RWPE1 (cell line): ENCODE measurements around the gene ZNF749.
A peak's percentile ranks its signal among the peaks of the same experiment; 100 is the strongest.
"Not testable (repeated sequence)": the region's sequence is repeated elsewhere in the genome, so short reads cannot be mapped to it uniquely, and the experiment has no call there.

ENCODE experiments used
- CTCF ChIA-PET: fragments of 350-600 bp; sonication (Branson Sonifier 250); formaldehyde crosslinking; extraction: SDS; loops from one replicate; lab custom pipeline; 2021; lab: Yijun Ruan, JAX
- POLR2A ChIA-PET: fragments of 400-600 bp; formaldehyde crosslinking; extraction: SDS; loops from one replicate; lab custom pipeline; 2020; ENCODE audit warnings: antibody characterized with exemption; ENCODE audit not compliant: low non-redundant PET; lab: Yijun Ruan, JAX
- DNase-seq: peaks from one replicate; pipeline ENCODE4 v3.0.0; 2012; ENCODE audit warnings: low spot score
- H3K27ac ChIP-seq: fragments of 450-650 bp; 2 replicates; pipeline ENCODE4 v1.5.1; 2017
- TF ChIP-seq, protein P1 (sequence below): fragments of 450-650 bp; conservative IDR thresholded peaks from 2 replicates; pipeline ENCODE4 v1.5.1; 2017; ENCODE audit warnings: low read depth, mild to moderate bottlenecking

ZNF749 gene

DNA sequence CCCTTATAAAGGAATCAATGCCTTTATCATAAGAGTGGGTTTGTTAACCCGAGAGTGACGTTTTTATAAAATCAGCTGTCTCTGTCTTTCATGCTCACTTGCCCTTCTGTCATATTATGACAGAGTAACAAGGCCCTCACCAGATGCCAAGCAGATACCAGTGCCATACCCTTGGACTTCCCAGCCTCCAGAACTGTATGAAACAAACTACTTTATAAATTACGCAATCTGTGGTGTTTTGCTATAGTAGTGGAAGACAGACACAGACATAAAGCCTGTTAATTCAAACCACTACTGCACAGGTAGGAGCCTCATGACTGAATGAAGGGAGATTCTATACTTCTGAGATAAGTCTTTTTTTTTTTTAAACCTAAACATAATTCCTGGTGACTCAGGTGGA lies 17.2 kb downstream of the ZNF749 start:
- ChIA-PET POLR2A (no interaction called here), CTCF (no interaction called here)
- DNase-seq = no peak
- no peak overlapping the region for H3K27ac ChIP-seq
- TF ChIP-seq, protein P1, sequence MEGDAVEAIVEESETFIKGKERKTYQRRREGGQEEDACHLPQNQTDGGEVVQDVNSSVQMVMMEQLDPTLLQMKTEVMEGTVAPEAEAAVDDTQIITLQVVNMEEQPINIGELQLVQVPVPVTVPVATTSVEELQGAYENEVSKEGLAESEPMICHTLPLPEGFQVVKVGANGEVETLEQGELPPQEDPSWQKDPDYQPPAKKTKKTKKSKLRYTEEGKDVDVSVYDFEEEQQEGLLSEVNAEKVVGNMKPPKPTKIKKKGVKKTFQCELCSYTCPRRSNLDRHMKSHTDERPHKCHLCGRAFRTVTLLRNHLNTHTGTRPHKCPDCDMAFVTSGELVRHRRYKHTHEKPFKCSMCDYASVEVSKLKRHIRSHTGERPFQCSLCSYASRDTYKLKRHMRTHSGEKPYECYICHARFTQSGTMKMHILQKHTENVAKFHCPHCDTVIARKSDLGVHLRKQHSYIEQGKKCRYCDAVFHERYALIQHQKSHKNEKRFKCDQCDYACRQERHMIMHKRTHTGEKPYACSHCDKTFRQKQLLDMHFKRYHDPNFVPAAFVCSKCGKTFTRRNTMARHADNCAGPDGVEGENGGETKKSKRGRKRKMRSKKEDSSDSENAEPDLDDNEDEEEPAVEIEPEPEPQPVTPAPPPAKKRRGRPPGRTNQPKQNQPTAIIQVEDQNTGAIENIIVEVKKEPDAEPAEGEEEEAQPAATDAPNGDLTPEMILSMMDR = no peak

DNA sequence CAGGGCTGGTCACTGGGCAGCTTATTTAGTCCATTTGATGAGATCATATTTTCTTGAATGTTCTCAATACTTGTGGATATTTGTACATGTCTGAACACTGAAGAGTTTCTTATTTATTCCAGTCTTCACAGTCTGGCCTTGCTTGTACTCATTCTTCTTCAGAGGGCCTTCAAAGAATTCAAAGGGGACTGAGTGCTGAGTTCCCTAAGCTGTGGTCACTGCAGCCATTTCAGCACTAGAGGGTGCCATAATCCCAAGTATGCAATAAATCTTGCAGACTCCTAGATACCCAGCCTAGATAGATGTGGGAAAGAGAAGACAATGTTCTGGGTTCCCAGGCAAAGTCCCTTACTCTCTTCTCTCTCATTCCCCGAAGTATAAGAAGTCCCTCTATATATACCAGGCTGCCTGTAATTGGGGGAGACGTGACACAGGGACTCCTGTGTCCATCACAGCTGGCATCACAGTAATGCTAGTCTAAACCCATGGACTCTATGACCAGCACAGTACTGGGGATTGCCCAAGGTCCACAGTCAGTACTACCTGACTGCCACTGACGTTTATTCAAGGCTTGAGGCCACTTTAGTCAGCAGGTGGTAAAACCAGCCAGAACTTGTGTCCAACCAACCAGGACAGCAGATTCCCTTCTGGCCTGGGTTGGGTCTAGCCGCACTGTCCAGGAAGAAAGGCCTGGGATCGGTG lies 30.7 kb downstream of the ZNF749 start:
- H3K27ac ChIP-seq = no peak overlapping the region
- ChIA-PET POLR2A (no interaction called here), CTCF (no interaction called here)
- TF ChIP-seq, protein P1 = 0 out of 2 replicates have a peak, but pooled peaks have one; percentile 13
- DNase-seq = no peak

DNA sequence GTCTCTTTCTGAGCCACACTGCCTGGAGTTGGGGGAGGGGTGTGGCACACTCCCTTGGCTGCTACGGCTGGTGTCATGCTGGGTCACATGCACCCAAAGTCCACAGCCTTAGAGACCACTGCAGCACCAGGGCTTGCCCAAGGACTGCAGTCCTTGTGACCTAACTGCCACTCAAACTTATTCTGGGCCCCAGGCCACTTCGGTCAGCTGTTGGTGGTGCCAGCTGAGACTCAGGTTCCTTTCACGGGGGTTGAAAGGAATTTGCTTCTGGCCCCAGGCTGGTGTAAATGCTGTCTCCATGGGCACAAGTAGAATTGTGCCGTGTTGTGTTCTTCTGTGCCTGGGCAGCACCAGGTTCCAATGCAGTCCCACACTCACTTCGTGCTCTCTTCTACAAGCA lies 31.4 kb downstream of the ZNF749 start:
- TF ChIP-seq, protein P1 = no peak
- ChIA-PET CTCF (no interaction called here), POLR2A (no interaction called here)
- DNase-seq = no peak
- H3K27ac ChIP-seq = no peak overlapping the region

DNA sequence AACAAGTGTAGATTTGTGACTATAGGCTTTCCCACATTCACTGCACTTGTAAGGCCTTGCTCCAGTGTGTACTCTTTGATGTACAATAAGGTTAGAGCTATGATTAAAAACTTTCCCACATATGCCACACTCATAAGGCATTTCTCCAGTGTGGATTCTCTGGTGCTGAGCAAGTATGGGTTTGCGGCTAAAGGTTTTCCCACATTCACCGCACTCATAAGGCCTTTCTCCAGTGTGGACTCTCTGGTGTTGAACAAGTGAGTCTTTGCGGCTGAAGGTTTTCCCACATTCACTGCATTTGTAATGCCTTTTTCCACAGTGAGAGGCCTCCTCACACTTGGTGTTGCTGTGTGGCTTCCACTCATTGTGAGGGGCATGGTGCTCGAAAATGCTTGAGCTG lies 38.5 kb downstream of the ZNF749 start:
- CTCF ChIA-PET = no interaction called here
- no peak overlapping the region for H3K27ac ChIP-seq
- TF ChIP-seq, protein P1 = no peak
- no peak for DNase-seq
- POLR2A ChIA-PET = no interaction called here

DNA sequence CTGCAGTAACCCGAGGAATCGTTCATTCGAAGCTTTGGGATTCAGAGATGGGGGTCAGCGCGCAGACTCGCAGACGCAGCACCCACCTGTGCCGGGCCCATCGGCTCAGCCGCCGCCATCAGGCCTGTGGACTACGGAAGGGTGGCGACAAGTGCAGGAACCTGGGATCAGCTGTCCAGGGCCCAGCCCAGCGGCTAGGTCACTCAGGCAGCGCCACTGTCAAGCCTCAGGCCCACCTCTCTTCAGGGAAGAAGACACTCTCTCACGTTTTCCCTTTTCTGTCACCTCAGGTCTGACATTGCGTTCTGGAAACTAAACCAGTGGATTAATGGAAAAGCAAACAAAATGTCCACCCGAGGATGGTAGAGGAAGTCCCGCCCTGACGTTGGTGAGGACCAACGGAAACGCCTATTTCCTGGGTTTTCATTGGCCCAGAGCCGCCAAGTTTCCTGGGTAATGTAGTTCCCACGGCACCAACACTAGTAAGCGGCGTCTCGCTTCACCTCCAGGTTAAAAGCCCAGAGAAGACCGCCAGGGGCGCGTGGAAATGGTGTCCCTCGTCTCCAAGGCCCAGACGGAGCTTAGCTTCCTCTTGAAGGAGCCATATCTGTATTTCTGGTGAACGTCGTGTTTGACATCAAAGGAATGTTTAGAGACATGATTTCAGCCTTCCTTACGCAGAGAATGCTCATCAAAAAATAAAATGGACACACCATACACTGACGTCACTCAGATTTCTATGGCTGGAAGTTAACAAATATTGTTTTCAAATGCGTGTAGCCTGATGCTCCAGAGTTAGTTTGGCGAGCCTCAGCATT lies 42.3 kb downstream of the ZNF749 start, which contains the start of gene ZNF772:
Gene ZNF772, minus strand, starts transcription at position 376 of the 818 bp plus-strand sequence. Its CDS starts 257 bp downstream, at position 119.
- TF ChIP-seq, protein P1 = peak; percentile 39
- POLR2A ChIA-PET = no interaction called here
- CTCF ChIA-PET = interaction anchor here (0.6 kb wide), 4 partner anchors 370 to 1813 kb away, joined by 3 to 4 read pairs (median 4); no protein-coding TSS in a partner anchor
- H3K27ac ChIP-seq = peak within 1 kb of the TSS; percentile 62
- DNase-seq = peak; percentile 90

DNA sequence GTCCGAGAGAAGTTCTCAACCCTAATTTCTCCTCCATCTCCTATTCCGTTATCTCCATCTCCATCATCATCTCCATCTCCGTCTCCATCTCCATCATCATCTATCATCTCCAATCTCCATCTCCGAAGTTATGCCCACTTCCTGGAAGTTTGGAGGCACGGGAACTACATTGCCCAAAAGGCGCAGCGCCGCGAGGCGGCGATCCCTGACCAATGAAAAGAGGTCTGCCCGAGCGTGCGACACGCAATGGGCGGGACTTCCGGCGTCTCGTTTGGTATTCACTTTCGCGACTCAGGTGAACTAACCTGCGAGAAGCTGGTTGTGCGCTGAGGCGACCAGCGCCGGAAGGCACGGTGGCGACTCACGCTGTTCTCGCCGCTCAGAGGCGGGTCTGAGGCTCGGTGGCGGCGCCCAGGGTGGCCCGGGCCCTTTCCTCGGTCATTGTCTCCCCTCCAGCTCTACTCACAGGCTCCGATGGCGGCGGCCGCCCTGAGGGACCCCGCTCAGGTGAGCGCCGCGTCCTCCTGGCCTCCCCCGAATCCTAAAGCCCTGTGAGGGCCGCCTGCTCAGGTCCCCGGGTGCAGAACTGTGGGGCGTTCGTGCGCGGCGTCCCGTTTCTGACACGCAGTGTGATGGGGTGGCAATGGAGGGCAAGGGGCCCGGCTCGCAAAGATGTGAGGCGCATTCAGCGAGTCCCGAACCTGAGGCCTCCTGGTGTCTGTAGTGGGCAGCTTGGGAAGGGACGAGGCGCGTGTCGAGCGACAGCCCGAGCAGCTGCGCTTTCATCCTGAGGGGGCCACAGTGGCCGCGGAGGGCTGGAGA lies 52.6 kb downstream of the ZNF749 start, which contains the start of gene ZNF419:
Gene ZNF419, plus strand, starts transcription at position 274 of the 822 bp plus-strand sequence. Its CDS starts 201 bp downstream, at position 475.
- peak within 1 kb of the TSS; percentile 70 for H3K27ac ChIP-seq
- CTCF ChIA-PET = interaction anchor here (0.7 kb wide), 1 partner anchor 755 kb away, joined by 3 read pairs; no protein-coding TSS in a partner anchor
- POLR2A ChIA-PET = not testable (repeated sequence)
- peak; percentile 90 for DNase-seq

DNA sequence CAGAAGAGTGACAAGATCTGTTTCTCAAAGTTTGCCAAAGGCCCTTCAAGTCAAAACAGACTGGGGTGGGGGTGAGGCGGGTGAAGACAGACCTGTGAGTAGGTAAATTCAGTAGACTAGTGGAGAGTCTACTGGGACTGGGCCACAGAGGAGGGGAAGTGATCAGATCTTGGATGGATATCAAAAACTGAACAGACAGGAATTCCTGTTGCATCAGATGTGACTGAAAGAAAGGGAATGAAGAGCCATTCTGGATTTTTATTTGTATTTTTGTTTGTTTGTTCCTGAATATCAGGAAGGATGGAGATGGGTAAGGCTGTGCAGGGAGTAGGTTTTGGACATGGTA lies 53.1 kb downstream of the ZNF749 start:
- H3K27ac ChIP-seq, POLR2A ChIA-PET, DNase-seq, CTCF ChIA-PET: not testable (repeated sequence)
